Uterus (tissue), 4 donors: ENCODE measurements around the gene RABGAP1L. TPM values are rescaled to one million over a fixed set of nuclear protein-coding genes. Genes with fewer than 3 reads are reported as not detected.

Source experiments
- DNase-seq, 2 donors: peaks; one replicate each; pipeline ENCODE4 v3.0.0-alpha.2; 2019 to 2020
- H3K27ac ChIP-seq, 2 donors: fragments of 200-600 bp; sonication (generic); 1 replicate in 1 of 2; 2 replicates in 1 of 2; pipeline ENCODE4 v1.5.1; 2016 to 2018
- H3K27me3 ChIP-seq, 2 donors: fragments of 200-600 bp; sonication (generic); one replicate each; pipeline ENCODE4 v1.5.1; 2018 to 2019; ENCODE audit warnings: control low read depth in 1 of 2
- H3K36me3 ChIP-seq, 2 donors: fragments of 200-600 bp; sonication (generic); one replicate each; pipeline ENCODE4 v1.5.1; 2019; ENCODE audit warnings: control low read depth in 1 of 2
- H3K4me1 ChIP-seq, 2 donors: fragments of 200-600 bp; sonication (generic); one replicate each; pipeline ENCODE4 v1.5.1; 2018 to 2019; ENCODE audit warnings: control low read depth in 1 of 2
- H3K4me3 ChIP-seq, 2 donors: fragments of 200-600 bp; sonication (generic); 1 replicate in 1 of 2; 2 replicates in 1 of 2; pipeline ENCODE4 v1.5.1; 2018 to 2019; ENCODE audit warnings: mild to moderate bottlenecking in 1 of 2
- H3K9me3 ChIP-seq, 2 donors: fragments of 200-600 bp; sonication (generic); one replicate each; pipeline ENCODE4 v1.5.1; 2019; ENCODE audit warnings: control low read depth in 1 of 2
- POLR2A ChIP-seq, 2 donors: fragments of 450-650 bp; IDR thresholded peaks; one replicate each; pipeline ENCODE4 v1.6.1; 2016; ENCODE audit warnings: antibody characterized with exemption in 2 of 2, mild to moderate bottlenecking in 1 of 2, moderate library complexity in 1 of 2
- intact Hi-C: fragments of 100-400 bp; cut with DNase I; formaldehyde crosslinking; loops from one replicate; pipeline ENCODE4 v1.15.1; 2023; ENCODE audit warnings: low total_unique reads
- total RNA-seq, 4 donors: library from RNA; depleted of rRNA in 3 of 4; stranded (reverse); fragments of >200 nt in 3 of 4; gene quantifications; one replicate each; pipeline versions ENCODE4 v1.1.0 to v1.2.4, GENCODE V29; 2014 to 2023
- TF ChIP-seq, protein P1 (sequence below), 4 experiments: fragments of 200-600 bp in 2 of 4; fragments of 450-650 bp in 2 of 4; sonication (generic) in 2 of 4; IDR thresholded peaks; one replicate each; pipeline ENCODE4 v1.5.1; 2016 to 2019; ENCODE audit warnings: antibody characterized with exemption in 4 of 4, mild to moderate bottlenecking in 2 of 4, moderate library complexity in 1 of 4
- donor health status: DM: yes; HTN: yes; CAD: no.

The RABGAP1L gene
- total RNA-seq, 4 donors from 2014 or later: 19.1 to 93.7 (median 35.1) TPM

DNA sequence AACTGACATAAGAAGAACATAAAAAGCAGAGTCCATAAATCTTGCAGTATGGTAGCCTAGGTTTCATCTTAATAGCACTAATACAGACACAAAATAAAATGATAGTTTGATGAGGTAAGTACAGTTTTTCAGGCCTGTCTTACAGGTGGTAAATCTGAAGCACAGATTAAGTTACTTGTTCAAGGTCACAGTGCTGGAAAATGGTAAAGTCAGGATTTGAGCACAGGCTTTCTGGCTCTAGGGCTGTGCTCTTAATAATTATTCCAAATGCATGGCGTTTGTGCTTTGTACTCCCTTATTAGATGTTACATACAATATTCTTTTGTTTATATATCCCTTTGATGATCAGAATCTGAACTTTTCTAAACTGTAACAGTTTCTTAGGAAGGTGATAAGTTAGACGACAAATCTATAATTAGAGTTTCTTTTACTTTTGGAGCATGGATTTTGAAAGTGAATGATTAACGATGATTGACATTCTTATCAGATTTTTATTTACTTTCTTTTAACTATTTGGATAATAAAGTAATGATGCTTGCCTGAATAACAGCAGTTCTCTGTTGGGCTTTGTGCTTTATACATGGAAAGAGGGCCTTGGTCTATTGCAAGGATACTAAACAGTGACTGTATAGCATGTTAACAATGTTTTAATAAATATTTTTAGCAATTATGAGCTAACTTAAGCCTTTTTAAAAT is 738.9 kb downstream of the RABGAP1L start:
- H3K9me3 ChIP-seq: no peaks in the 10 kb centered on the region
- no peak for DNase-seq
- H3K4me1 ChIP-seq: no peaks in the 10 kb centered on the region
- TF ChIP-seq, protein P1, sequence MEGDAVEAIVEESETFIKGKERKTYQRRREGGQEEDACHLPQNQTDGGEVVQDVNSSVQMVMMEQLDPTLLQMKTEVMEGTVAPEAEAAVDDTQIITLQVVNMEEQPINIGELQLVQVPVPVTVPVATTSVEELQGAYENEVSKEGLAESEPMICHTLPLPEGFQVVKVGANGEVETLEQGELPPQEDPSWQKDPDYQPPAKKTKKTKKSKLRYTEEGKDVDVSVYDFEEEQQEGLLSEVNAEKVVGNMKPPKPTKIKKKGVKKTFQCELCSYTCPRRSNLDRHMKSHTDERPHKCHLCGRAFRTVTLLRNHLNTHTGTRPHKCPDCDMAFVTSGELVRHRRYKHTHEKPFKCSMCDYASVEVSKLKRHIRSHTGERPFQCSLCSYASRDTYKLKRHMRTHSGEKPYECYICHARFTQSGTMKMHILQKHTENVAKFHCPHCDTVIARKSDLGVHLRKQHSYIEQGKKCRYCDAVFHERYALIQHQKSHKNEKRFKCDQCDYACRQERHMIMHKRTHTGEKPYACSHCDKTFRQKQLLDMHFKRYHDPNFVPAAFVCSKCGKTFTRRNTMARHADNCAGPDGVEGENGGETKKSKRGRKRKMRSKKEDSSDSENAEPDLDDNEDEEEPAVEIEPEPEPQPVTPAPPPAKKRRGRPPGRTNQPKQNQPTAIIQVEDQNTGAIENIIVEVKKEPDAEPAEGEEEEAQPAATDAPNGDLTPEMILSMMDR (IDR thresholded peaks at IDR 0.05): no peak
- no peak for TF ChIP-seq POLR2A (IDR thresholded peaks at IDR 0.05)
- H3K27me3 ChIP-seq: no peaks in the 10 kb centered on the region
- H3K36me3 ChIP-seq: no peaks in the 10 kb centered on the region
- no peak overlapping the region for H3K4me3 ChIP-seq
- no peak overlapping the region for H3K27ac ChIP-seq
- intact Hi-C loops: no loop called here

DNA sequence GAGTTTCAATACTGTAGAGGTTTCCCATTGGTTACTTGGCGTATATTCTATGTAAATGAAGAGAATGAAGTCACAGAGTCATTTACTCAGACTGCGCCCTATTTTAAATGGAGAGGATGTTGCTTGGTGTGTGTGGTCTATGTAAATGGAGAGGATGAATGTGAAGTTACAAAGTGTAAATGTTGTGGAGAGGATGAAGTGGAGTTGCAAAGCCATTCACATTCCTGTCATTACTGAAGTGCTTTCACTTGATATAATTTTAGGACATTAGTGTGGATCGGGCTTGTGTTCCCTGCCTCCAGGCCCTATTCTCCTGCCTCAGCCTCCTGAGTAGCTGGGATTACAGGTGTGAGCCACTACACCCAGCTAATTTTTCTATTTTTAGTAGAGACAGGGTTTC is 741.0 kb downstream of the RABGAP1L start:
- H3K4me3 ChIP-seq: no peak overlapping the region
- no peaks in the 10 kb centered on the region for H3K4me1 ChIP-seq
- no peak overlapping the region for H3K27ac ChIP-seq
- no peaks in the 10 kb centered on the region for H3K9me3 ChIP-seq
- no peak for DNase-seq
- no peaks in the 10 kb centered on the region for H3K27me3 ChIP-seq
- intact Hi-C loops: no loop called here
- no peak for TF ChIP-seq POLR2A (IDR thresholded peaks at IDR 0.05)
- TF ChIP-seq, protein P1 (IDR thresholded peaks at IDR 0.05): no peak
- no peaks in the 10 kb centered on the region for H3K36me3 ChIP-seq

DNA sequence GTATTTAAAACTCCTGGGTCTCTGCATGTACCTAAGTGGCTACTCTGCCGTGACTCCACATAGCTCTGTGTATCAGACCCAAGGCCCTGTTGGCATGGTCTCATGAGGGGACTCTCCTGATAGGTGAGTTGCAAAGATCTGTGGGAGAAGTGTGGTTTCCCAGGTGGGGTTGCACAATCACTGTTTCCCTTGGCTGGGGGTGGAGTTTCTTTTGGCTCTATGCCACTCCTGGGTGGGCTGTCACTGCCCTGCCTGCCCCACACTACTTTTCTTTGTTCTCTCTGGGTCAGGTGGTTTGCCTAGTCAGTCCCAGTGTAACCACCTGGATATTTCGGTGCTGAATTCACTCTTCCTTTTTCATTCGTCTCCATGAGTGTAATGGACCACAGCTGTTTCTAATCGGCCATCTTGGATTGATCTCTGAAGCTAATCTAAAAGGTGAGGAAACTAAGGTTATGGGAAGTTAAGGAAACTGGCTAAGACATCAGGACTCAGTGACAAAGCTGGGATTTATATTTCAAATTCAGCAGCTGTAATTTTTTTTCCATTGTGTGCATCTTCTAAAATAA is 743.3 kb downstream of the RABGAP1L start:
- H3K36me3 ChIP-seq: no peaks in the 10 kb centered on the region

DNA sequence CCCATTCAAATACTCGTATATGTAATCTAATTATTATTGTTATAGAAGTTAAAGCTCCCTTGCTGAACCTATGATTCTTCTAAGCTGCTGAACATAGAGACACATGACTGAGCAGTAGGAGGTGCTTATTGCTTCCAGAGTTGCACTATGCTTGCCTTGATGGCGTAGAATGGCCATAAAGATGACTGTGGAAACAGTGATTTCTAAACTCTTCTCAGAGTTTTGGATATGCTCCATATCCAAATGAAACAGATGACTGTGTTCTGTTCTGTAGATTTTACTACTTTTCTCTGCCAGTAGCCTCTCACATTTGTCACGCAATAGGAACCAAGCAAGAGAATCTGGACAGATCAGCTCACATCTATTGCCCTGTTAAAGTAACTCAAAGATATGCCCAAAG is 752.3 kb downstream of the RABGAP1L start:
- no peak for DNase-seq
- no peaks in the 10 kb centered on the region for H3K4me1 ChIP-seq
- no peaks in the 10 kb centered on the region for H3K9me3 ChIP-seq
- H3K27ac ChIP-seq: no peak overlapping the region
- intact Hi-C loops: no loop called here
- H3K36me3 ChIP-seq: no peaks in the 10 kb centered on the region
- no peak overlapping the region for H3K4me3 ChIP-seq
- no peak for TF ChIP-seq POLR2A (IDR thresholded peaks at IDR 0.05)
- TF ChIP-seq, protein P1 (IDR thresholded peaks at IDR 0.05): no peak
- no peaks in the 10 kb centered on the region for H3K27me3 ChIP-seq

More for the DNA sequence above, 743.3 kb downstream of the RABGAP1L start:
- no peaks in the 10 kb centered on the region for H3K4me1 ChIP-seq
- intact Hi-C loops: no loop called here
- no peak for DNase-seq
- no peak for TF ChIP-seq POLR2A (IDR thresholded peaks at IDR 0.05)
- TF ChIP-seq, protein P1 (IDR thresholded peaks at IDR 0.05): no peak
- no peak overlapping the region for H3K4me3 ChIP-seq
- H3K9me3 ChIP-seq: no peaks in the 10 kb centered on the region
- H3K27ac ChIP-seq: no peak overlapping the region
- H3K27me3 ChIP-seq: no peaks in the 10 kb centered on the region

DNA sequence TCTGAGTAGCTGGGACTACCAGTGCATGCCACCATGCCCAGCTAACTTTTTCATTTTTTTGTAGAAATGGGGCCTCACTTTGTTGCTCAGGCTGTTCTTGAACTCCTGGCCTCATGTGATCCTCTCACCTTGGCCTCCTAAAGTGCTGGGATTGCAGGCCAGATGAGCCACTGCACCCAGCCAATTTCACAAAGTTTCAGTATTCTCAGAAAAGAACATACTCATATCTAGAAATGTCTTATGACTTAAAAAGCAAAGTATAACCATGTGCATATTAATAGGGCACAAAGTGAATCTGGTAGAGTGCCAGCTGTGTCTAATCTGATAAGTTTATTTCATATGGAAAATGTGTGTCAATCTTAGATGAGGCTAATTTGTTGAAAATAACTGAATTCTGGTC is 752.9 kb downstream of the RABGAP1L start:
- Histone ChIP-seq H3K36me3 (no peaks in the 10 kb centered on the region), H3K27ac (no peak overlapping the region), H3K9me3 (no peaks in the 10 kb centered on the region), H3K27me3 (no peaks in the 10 kb centered on the region), H3K4me1 (no peaks in the 10 kb centered on the region), H3K4me3 (no peak overlapping the region)
- TF ChIP-seq, protein P1 (IDR thresholded peaks at IDR 0.05): no peak
- no peak for TF ChIP-seq POLR2A (IDR thresholded peaks at IDR 0.05)
- intact Hi-C loops: no loop called here
- DNase-seq: no peak
